Epidermal melanocyte (primary cell): ENCODE measurements around the gene PNPLA6.

Source experiments
- DNase-seq: peaks from one replicate; pipeline ENCODE4 v3.0.0; 2011; ENCODE audit warnings: low spot score; ENCODE audit not compliant: insufficient read length

Gene PNPLA6

DNA sequence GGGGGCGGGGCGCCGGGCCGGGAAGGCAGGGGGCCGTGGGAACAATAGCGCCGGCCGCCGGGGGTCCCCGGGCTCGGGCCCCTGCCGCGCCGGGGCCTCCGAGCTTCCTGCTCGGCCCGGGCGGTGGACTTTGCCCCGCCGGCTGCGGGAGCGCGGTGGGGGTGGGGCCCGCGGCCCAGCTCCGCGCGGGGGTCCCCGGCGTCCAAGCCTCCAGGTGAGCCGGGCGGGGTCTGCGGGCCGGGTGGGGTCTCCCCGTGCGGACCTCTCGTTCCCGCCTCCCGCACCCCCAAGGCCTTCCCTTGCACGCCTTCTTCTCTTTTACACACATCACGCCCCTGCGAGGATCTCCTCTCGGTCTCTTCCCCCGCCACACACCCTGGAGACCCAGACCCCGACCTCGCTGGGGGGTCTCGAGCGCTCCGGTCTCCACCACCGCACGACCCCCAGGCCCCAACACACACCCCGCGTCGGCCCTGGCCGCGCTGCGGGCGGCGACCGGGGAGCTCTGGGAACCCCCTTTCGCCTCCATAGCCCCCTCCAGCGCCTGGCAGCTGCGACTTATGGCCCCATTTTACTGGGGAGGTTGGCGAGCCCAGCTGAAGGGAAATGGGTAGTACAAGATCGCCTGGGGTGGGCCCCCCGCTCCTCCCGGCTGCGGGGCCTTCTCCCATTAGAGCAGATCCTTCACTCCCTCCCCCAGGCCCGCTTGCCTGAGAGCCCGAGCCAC lies 60.9 kb downstream of the PNPLA6 start:
- no peak for DNase-seq

DNA sequence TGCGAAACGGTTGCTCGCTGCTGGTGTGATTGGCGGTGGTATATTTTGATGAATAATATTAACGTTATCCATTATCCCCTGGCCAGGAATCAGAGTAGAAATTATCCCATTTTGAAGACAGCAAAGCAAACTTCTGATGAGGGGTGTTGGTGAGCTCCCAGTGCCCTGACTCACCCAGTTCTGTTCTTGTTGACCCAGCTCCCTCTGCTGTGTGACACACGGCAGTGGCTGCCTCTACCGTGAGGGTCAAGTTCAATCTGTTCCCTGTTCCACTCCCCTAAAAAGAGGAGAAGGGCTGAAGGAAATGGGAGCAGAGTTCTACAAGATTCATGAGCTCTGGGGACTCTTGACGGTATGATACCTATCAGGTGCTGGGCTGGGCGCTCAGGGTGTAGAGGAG lies 62.2 kb downstream of the PNPLA6 start:
- no peak for DNase-seq

DNA sequence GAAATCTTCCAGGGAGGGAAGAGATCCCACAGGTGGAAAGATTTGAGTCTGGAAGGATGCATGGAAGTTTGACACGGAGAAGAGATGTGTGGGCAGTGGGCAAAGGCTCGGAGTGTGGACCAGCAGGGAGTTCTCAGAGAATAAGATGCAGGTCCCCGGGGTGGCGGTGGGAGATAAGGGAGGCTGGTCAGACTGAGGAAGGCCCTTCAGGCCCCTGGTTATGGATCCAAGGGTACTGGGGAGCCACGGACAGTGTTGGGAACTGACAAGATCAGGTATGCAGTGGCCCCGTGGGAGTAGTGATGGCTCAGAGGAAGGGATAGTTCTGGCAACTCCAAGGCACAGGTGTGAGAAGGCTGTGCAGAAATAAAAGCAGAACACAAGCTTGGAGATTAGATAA lies 62.7 kb downstream of the PNPLA6 start:
- DNase-seq, result no peak

DNA sequence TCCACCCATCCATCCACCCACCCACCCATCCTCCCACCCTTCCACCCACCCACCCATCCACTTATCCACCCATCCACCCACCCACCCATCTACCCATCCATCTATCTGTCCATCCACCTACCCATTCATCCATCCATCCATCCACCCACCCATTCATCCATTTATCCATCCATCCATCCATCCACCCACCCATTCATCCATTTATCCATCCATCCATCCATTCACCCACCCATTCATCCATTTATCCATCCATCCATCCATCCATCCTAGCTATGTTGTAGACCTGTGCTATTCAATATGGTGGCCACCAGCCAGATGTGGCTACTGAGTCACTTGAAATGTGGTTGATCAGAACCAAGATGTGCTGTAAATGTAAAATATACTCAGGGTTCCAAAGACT lies 65.2 kb downstream of the PNPLA6 start:
- no peak for DNase-seq

DNA sequence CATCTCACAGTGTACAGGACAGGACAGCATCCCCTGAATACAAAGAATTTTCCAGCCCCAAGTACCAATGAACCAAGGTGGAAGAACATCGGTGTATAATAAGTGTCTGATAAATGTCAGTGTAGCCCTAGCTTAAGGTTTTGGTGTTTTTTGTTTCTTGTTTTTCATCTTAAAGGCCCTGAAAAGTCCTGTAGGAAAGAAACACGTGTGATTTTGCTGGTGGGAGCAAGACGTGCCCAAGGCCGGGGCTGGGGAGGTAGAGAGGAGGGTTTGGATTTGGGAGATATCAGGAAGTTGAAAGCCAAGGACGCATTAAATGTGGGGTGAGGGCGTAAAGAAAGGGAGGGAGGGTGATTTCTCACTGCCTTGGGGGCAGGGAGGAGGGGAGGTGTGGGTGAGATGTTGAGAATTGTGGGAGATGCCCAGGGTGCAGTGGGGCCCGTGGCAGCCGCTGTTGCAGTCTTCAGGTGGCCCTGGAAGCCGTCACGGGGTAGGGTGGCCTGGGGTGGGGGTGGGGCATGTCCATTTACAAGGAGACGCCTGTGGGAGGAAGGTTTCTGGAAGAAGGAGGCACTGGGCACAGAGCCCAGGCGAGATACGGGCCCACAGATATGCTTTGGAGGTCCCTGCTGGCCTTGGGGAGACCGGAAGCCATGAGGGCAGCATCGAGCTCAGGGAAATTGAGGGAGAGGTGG lies 66.9 kb downstream of the PNPLA6 start:
- DNase-seq, result no peak

DNA sequence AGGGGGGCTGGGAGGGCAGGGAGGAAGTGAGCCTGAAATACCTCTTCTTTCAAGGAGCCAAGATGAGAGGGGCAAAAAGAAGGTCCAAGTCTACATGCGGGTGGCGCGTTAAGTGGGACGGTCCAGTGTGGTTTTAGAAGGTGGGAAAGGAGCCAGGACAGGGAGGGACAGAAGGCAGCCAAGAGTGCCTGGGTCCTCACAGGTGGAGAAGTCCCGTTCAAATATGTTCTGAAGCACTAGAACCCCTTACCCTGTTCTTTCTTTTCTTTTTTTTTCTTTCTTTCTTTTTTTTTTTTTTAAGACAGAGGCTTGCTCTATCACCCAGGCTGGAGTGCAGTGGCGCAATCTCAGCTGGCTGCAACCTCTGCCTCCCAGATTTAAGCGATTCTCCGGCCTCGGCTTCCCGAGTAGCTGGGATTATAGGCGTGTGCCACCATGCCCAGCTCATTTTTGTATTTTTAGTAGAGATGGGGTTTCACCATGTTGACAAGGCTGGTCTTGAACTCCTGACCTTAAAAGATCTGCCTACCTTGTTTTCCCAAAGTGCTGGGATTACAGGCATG lies 67.5 kb downstream of the PNPLA6 start:
- DNase-seq, result no peak

DNA sequence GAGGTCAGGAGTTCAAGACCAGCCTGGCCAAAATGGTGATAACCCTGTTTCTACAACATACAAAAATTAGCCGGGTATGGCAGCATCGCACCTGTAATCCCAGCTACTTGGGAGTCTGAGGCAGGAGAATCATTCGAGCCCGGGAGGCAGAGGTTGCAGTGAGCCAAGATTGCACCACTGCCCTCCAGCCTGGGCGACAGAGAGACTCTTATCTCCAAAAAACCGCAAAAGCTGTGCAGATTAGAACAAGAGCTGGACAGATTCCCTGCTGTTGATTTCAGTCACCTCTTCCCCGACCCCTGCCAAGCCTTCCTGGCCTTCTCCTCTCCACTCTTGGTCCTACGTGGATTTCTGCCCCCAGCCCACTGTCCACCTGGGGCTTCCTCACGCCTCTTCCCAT lies 68.4 kb downstream of the PNPLA6 start:
- DNase-seq, result no peak

DNA sequence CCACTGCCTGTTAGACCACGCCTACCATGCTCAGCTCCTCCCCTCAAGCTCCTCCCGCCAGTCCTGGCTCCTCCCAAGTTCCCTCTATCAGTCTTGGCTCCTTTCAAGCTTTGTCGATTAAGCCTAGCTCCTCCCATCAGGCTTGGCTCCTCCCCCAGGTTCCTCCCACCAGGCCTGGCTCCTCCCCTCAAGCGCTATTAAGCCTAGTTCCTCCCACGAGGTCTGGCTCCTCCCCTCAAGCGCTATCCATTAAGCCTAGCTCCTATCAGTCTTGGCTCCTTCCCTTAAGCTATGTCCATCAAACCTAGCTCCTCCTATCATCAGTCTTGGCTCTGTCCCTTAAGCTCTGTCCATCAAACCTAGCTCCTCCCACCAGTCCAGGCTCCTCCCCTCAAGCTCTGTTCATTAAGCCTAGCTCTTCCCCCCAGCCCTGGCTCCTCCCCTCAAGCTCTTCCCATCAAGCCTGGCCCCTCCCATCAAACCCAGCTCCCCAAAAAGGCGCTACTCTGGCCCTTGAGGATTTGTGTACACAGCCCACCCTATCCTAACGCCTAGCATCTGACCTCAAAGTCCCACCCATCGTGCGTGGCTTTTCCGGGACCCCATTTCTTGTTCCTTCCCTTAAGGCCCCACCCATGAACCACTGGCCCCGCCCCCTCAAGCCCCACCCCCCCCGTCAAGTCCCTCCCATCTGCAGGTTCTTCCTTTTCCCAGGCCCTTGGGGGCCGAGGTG lies 70.1 kb downstream of the PNPLA6 start:
- DNase-seq, result no peak

DNA sequence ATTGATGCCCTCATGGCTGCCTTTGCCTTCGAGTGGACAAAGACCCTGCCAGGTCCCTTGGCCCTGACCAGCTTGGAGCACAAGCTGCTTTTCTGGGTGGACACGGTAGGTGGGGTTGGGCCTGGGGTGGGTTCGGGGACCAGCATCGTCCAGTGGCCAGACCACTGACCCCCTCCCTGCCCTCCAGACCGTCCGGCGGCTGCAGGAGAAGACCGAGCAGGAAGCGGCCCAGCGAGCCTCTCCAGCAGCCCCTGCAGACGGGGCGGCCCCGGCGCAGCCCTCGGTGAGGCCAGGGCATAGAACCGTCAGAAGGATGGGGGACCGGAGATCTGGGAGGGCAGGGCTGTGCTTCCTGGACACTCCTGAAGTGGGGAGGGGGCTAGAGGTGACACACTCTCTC lies 70.8 kb downstream of the PNPLA6 start:
- no peak for DNase-seq

DNA sequence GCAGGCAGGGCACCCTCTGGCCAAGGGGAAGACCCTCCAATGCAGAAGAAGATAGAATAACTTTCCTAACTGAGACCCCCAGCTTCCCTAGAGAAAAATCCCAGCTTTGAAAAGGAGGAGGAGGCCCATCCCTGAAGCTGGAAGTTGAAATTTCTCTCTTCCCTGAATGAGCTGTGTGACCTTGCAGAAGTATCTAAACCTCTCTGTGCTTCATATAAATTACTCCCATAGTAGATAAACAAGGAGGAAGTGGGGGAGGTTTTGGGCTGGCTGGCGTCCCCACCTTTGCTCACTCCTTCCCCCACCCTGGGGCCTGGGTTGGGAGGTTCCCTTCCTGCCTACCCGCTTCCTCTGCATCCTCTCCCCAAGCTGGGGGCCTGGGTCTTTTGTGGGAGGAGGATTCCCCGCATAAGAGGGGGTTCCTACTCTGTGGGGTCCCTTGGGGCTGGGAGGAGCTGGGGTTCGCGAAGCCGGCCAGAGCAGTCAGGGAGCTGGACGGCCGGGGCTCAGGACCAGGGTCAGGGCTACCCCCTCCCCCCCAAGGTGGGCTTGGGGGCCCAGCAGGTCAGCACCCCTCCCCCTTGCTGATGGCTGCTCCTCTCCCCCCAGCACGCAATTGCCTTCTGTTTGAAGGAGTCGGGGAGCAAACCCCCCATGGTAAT lies 71.8 kb downstream of the PNPLA6 start:
- DNase-seq, result no peak

DNA sequence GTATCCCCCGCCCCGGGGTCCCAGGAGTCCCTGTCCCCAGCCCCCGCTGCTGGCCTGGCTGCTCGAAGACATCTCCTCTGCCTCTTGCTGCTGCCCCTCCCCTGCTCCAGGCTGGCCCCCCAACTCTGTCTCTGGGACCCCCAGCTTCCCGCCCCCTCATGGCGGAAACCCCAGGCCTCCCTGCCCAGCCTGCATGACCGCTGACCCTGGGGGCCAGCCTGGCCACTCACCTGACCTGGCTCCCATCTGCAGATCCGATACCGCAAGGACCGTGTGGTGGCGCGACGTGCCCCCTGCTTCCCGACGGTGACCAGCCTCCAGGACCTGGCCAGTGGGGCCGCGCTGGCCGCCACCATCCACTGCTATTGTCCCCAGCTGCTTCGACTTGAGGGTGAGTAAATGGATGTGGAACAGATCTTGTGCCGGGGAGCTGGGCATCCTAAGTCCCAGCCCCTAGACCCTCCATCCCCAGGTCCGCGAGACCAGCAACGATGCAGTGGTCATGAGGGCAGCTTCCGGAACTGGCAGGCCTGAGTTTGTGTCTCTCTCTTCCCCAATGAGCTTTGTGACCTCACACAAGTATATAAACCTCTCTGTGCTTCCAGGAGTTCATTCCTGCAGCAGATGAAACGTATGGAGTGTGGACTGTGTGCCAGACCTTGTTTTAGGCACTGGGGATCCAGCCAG lies 72.5 kb downstream of the PNPLA6 start:
- no peak for DNase-seq

DNA sequence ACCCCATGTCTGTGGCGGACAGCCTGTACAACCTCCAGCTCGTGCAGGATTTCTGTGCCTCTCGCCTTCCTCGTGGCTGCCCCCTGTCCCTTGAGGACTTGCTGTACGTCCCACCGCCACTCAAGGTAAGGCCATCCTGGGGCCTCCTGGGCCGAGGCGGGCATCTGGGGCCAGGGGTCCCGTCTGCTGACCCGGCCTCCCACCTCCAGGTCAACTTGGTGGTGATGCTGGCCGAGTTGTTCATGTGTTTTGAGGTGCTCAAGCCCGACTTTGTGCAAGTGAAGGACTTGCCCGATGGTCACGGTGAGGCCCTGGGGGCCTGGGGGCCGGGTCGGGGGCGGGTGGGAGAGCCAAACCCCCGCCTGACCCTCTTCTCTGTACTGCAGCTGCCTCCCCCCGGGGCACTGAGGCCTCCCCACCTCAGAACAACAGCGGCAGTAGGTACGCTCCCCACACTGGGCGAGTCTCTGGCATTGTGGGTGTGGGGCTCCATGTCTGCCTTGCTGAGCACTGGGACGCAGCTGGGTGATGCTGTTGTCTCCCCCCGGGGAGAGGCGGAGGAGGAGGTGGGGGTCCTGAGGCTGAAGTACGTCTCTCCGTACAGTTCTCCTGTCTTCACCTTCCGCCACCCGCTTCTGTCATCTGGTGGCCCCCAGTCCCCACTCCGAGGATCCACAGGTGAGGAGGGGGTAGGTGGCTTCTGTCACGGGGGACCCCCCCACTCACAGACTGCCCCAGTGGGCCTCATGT lies 75.1 kb downstream of the PNPLA6 start:
- DNase-seq, result no peak
